Stimulated activated naive CD4-positive, alpha-beta T cell (primary cell): ENCODE data around the gene KCNQ5.
"Not testable (repeated sequence)": the region's sequence is repeated elsewhere in the genome, so short reads cannot be mapped to it uniquely, and the experiment has no call there.

Experiments used
- DNase-seq, 6 experiments: peaks; one replicate each; lab custom pipeline; 2025; lab: John Stamatoyannopoulos, UW

KCNQ5 gene

DNA sequence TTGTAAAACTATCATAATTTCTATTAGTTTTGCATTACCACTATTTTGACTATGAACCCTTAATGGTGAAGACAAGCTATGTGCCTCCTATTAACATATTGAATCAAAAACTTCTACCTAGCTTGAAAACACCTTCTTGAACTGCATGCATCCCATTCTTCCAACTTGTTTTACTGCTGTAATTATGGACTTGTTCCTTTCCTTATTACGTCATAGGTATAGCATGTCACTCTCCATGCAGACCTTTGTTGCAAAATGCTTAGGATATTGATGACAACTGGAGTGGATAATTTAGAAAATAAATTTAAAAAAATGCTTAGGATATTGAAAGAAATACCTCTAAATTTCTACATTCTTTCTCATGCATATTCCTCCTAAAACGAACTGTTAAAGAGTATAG, 219.3 kb downstream of the KCNQ5 start:
- DNase-seq = no peak

DNA sequence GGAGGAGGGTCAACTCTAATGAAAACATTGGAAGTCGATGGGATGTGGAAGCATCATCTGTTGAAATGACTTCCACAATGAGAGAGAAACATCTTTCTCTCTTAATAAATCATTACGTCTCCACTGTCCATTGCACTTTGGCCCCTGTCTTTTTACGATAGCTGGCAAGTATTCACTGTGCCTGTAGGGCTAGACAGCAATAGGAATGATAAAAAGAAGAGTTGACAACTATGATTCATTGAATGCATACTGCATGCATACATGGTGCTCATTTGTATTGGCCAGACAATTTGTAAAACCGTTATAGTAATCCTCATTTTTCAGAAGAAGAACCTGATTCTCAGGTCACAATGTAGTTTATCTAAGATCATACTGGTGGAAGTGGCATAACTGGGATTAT, 220.3 kb downstream of the KCNQ5 start:
- no peak for DNase-seq

DNA sequence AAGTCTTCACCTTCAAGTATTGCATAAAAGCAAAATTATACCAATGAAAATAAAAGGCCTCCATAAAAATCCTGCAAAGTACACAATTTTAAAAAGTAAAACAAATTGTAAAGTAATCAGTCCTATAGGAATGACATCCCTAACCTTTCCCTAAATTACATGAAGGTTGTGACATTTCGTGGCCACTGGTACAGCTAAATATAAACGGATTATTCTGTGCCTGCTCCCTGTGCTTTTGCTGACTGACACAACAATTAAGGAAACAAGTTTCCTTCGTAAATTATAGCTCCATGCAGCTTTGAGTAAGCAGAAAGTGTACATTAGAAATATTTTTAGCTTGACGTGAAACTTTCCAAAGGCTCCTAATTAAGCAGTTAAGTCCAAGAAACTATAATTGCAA, 222.8 kb downstream of the KCNQ5 start:
- no peak for DNase-seq

DNA sequence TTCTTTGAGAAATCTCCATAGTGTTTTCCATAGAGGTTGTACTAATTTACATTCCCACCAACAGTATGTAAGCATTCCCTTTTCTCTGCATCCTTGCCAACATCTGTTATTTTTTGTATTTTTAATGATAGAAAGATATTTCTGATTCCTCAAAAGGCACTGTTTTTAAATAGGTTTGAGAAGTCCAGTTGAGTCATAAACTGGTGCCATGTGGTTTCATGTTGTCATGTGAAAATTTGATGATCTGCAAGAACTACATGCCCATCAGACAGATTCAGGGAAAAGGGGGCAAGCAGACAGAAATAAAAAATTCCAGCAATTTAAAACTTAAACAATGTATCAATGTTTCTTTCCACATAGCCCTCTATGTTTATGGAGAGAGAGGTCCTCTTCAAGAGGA, 227.5 kb downstream of the KCNQ5 start:
- DNase-seq = no peak

DNA sequence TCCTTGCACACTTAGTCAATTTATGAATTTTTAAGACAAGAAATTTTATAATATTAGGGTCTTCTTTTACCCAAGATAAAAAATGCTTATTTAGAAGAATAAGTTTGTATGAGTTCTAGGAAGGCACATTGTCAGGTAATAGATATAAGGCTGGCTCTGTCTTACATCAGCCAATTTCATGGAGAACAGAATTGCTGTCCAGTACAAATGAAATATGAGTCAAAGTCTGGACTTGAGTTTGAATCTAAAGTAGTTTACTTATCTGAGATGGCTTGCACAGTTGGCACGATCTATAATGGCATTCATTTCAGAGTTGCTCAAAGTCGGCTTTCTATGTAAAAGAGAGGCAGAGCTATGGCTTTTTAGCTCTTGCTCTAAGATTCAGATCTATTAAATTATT, 228.2 kb downstream of the KCNQ5 start:
- DNase-seq = no peak

DNA sequence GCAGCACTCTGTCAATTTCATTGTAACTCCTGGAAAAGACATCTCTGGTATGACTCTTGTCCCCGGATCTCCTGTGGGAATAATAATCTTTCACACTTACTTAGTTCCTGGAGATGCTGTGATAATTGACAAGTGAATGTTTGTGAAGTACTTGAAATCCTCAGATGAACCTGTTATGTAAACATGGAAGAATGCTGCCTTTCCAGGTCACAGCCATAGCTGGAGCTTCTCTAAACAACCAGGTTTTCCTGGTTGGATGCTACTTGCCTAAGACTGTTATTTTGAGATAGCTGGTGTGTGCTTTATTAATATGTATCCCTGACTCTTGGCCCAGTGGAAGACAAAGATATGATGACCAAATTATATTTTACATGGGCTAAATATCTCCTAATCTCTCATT, 228.6 kb downstream of the KCNQ5 start:
- no peak for DNase-seq

DNA sequence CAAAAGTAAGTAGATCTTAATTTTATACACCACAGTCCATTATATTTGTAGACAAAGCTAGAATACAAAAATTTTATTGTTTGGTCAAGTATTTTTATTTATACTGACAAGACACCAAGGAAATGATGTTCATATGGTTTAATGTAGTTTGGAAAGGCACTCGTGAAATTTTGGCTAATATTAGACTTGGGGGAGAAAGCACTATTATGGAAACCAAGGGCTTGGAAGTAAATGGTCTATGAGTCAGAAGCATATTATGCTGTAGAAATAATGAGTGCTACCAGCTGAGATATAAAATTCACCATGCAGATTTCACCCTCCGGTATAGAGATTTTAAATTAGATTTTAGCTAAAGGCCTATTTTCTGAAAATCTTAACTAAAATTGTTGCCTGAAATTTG, 233.6 kb downstream of the KCNQ5 start:
- no peak for DNase-seq

DNA sequence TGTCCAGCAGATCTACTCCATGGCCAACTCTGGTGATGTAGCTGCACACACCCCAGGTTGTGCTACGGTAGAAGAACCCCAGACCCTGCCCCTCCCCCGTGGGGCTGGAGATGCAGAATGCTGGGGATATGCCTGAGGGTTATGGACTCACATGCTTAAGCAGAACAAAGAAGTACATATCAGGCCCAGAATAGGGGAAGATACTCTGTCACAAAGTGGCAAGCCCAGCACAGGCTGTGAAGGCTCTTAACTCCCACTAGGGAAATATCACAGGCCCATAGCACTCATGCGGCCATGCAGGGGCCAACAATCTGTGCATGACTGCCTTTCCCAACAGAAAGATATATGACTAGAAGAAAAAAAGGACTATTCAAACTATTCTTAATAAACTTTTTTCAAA, 234.9 kb downstream of the KCNQ5 start:
- no peak for DNase-seq

DNA sequence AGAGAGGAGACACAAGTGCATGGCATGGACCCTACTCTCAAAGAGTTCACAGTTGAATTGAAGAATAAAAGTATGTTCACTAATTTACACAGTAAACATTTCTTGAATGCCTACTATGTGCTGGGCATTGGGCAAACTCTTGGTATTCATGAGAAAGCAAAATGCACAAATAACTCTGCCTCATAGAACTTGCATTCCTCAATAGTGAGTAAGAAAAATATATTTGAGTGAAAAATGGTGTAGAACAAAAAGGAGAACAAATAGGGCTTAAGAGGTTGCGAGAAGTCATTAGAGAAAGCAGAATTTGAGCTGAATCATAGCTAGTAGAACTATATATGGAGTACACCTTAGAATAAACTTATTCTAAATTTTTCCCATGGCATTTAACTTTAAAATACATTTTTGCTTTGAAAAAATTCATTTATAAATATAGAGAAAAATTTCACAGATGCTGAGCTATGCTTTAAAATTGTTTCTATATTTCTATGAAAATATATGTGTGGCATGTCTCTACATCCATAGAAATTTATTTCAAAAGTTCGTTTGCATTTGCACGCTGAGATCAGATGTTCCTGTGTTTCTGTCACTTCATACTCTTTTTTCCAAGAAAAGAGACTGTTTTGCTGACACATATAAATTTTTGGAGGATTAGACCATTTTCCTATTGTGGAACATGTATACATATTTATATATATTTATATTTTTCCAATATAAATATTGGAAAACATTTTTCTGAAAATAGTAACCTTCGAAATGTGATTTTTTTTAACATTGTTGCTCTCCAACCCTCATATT, 236.1 kb downstream of the KCNQ5 start:
- DNase-seq = no peak

DNA sequence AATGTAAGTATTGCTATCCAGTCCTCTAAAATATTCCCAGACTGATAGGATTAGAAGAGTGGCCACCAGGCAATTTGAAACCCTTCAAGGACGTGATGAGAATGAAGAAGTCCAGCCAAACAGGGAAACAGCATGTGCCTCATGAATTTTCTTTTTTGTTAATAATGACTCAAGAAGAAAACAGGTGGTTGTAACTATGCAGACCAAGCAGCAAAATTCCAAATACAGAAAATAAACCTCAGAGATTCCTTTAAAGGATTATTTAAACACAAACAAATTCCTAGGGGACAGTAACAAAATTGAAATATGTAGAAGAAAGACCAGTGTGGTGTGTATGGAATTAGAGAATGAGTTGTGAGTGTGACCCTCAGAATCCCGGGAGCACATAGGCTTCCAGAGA, 239.2 kb downstream of the KCNQ5 start:
- no peak for DNase-seq

DNA sequence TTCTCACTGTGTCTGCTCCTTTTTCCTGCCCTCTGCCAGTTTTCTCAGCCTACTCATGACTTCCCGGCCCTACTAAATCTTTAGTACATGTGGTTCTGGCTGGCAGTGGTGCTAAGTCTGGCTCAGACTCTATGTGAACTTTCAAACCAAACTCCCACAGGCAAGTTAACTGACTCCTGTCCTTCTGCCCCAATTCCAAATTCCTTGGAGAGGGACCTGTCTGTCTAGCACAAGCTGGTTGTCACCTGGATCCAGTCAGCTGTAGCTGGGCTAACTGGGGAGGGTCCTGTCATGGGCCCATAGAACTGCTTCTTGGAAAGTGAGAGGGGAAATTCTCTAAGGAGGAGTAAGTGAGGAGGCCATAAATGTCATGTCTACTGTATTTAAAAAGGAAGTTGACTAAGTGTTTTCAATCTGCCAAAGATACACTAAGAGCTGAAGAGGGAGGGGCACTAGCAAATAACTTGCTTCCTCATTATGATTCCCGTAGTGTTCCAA, 240.1 kb downstream of the KCNQ5 start:
- no peak for DNase-seq

DNA sequence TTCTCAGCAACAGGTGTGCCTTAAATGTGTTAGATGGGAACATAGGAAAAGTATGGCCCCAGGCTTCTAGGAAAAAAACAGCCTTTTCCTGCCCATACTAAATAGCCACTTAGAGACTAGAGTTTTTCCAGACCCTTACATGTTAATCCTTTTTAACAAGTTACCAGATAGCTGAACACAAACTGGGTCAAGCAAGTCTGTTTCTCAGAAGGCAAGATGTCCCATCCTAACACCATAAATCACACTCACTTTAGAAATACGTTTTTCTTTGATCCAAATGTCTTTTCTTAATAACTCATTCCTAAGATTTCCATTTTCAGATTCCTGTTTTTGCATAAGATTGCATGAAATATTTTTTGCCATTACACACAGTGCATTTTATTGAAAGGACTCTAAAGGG, 241.3 kb downstream of the KCNQ5 start:
- no peak for DNase-seq

DNA sequence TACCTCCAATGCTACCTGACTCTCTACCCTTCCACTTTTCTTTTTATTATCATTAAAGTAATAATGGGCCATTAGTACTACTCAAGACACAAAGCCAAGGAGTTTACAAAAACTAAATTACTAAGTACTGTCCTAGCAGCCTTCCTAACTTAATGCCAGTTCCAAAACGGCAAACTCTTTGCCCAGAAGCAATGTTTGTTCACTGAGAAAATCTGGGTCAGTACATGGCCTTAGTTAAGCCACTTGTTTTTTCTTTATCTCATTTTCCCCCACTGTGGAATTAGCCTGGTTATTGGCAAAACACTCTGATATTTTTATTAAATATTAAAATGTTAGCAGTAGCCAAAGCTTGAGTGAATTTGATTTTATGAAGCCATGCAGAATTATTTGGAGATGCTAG, 242.4 kb downstream of the KCNQ5 start:
- DNase-seq = no peak

DNA sequence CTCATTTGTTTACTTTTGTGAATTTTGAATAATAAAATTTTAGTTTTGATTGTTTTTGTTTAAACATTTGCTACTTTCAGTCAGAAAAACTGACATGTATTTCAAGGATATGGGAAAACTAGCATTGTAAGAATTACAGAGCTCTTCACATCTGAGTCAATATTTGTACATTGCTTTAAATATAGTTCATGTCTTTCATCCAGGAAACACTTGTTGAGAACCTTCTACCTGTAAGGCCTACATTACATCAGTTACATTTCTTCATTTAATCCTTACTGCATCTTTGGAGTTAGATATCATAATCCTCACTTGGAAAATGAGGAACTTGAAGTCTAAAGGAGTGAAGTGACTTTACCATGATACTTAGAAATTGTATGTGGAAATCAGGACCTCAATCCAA, 242.9 kb downstream of the KCNQ5 start:
- DNase-seq = no peak

DNA sequence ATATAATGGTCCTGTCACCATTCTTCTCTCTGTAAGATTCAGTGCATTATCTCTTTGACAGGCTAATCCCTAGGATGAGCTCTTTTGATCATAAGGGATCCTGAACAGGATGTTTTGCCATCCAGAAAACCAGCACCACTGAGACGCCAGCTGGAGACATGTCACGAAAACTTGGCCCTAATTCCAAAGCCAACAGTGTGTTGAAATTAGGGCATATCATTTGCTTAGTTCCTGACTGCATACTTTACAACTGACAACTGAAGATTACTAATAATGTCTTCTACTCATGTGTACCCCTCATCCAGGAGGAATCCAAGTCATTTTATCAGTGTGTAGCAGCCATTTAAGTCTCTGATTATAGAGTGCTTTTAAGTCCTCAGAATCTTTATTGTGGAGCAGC, 243.6 kb downstream of the KCNQ5 start:
- no peak for DNase-seq

DNA sequence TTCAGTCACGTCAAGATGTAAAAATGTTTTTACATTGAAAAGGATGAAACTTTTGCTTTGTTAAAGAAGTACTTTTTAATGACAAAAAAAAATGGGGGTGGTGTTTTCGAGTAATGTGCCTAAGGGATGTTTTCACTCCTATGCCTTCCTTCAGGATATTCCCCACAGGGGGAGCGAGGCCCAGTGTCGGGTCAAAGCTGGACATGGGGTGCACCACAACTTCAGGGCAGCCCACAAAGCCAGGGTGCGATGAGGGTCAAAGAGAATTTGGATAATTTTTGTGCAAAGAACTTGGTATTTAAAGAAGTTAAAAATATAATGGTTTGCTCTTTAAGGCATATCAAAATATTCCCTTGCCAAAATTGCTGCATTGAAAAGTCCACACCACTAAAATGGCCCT, 247.8 kb downstream of the KCNQ5 start:
- DNase-seq = no peak

DNA sequence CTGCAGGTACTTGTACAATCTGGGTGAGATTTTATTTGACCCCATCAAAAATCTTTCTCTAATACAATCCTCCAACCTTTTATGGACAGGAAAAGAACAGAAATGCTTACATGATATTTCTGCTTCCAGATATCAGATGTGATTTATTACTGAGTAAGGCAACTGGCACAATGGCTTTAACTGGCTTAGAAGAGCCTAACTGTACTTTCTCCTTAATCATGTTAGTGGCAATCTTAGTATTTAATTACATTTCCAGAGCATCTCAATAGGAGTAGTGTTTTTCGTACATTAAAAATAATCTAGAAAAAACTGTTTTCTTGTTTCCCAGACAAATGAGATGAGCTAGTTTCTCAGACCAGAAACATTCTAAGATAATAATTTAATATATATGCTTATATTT, 251.6 kb downstream of the KCNQ5 start:
- no peak for DNase-seq

DNA sequence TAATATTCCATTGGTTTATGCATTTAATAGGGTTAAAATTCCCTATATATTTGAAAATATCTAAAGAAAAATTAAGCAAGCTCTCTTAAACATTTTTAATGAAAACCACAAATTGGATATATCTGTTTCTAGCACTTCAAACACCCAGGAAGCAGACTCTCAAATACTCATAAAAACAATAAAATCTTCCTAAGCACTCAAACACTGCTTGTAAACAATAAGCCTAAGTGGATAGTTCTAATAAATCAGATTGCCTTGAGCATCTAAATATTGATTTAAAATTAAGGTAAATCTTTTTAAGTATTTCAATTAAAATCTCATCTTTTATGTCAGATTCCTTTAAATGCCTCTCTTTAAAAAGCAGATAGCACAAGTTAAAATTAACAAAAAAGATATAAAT, 254.4 kb downstream of the KCNQ5 start:
- DNase-seq = no peak

DNA sequence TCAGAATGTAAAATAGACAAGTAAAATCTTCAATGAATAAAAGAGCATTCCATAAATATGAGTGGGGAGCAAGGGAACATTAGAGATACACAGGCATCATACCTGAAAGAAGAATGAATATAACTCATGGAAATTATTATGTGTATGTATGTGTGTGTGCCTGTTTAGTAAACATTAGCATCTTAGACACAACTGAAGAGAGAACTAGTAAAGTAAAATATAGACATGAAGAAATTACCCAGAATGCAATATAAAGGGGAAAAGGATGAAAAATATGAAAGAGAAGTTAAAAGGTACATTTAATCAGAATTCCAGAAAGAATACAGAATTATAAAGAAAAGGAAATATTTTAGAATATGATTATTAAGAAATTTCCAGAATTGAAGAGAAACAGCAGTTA, 264.3 kb downstream of the KCNQ5 start:
- no peak for DNase-seq

DNA sequence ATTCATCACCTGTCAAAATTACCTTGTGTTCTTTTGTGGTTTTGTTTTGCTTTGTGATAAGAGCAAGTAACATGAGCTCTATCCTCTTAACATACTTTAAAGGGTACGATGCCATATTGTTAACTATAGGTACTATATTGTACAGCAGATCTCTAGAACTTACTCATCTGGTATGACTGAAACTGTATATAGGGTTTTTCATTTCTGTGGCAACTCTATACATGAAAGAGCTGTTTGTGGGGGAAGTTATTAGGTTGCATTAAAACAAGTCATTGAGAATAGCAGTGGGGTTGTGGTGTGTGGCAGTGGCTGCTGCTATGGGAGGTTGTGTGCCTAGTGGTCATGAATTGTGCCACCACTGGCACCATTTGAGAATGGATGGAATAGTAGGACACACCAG, 268.4 kb downstream of the KCNQ5 start:
- DNase-seq = no peak

DNA sequence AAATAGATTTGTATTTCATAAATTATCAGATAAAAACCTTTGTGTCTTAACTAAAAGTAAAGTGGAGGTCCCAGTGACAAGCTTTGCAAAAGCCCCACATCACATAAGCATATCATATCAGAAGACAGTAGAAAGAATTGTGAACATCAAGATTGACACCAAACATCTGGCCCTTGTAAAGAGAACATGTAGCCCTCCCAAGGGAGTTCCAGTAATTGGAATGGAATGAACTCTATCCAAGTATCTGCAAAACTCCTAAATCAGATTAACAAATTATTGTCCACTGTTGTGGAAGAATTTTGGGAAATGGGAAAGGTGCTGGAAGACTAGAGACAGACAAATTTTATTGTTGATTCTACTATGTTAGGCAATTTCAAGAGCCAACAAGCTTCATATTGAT, 268.8 kb downstream of the KCNQ5 start:
- DNase-seq = no peak

DNA sequence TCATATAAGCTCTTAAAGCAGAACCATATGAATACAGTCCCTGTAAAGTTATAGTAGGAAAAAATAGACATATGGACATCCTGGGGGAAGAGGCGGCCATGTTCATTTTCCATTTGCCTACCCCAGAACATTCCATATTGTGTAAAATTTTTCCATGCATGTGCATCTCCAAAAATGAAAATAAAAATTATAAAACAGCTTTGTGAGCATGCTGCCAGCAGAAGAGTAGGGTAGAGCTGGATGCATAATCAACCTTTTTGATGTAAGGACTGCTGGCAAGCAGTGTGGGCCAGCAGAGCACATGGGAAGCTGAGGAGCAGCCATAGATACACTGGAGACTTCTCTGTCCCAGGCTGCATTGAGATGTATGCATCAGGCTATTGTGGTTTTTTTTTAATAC, 271.0 kb downstream of the KCNQ5 start:
- no peak for DNase-seq

DNA sequence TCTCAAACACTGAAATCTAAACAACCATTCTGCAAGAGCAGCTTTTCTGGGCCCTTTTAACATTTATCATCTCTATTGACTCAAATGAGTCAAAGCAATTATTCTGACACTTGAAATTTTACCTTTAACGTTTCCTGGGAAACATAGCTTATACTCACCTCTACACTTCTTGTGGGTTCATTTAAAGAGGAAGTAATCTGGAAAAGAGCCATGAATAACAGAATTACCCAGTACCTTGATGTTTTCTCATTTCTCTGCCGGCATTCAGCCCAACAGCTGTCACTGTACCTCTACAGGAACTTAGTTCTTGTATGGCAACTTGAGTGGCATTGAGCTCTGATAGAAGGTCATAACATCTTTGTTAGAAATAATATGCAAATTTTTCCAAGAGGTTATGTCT, 272.2 kb downstream of the KCNQ5 start:
- no peak for DNase-seq

DNA sequence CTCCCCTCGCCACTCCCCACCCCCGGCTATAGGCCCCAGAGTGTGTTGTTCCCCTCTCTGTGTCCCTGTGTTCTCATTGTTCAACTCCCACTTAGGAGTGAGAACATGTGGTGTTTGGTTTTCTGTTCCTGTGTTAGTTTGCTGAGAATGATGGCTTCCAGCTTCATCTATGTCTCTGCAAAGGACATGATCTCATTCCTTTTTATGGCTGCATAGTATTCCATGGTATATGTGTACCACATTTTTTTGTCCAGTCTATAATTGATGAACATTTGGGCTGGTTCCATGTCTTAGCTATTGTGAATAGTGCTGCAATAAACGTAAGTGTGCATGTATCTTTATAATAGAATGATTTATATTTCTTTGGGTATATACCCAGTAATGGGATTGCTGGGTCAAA, 276.4 kb downstream of the KCNQ5 start:
- DNase-seq = not testable (repeated sequence)
